IMR-90 (cell line): ENCODE data around the gene RGS16. TPM values are rescaled to one million over a fixed set of nuclear protein-coding genes. Genes with fewer than 3 reads are reported as not detected.

Experiments
- ATAC-seq: fragments of 200-7000 bp; cut with Tn5 transposase; 2 replicates; pipeline ENCODE4 v1.9.1; 2020; ENCODE audit warnings: low read depth, mild to moderate bottlenecking, moderate library complexity
- BruUV-seq: library from RNA; stranded (reverse); fragments of 400-500 nt; replicated peaks from 2 replicates; lab custom pipeline; 2021; lab: Mats Ljungman, UMichigan
- CTCF ChIA-PET: fragments of 300-600 bp; formaldehyde crosslinking; extraction: SDS; loops from one replicate; lab custom pipeline; 2021; ENCODE audit warnings: antibody characterized with exemption; lab: Yijun Ruan, JAX
- POLR2A ChIA-PET: fragments of 300-600 bp; sonication (Branson Sonifier 250); formaldehyde crosslinking; loops from one replicate; lab custom pipeline; 2022; ENCODE audit warnings: antibody characterized with exemption; ENCODE audit not compliant: unreplicated experiment; lab: Charles Lee
- DNase-seq: peaks from one replicate; pipeline ENCODE4 v3.0.0; 2013
- H2AFZ ChIP-seq: replicated peaks from 2 replicates; pipeline ENCODE3; 2013; ENCODE audit warnings: low read length, mild to moderate bottlenecking; ENCODE audit not compliant: poor library complexity
- H2AK5ac ChIP-seq: 2 replicates; pipeline ENCODE4 v1.6.1; 2013; ENCODE audit warnings: low read depth, low read length, inconsistent platforms
- H2AK9ac ChIP-seq: replicated peaks from 2 replicates; pipeline ENCODE3; 2013; ENCODE audit warnings: mild to moderate bottlenecking, low read depth, low read length, moderate library complexity; ENCODE audit not compliant: poor library complexity
- H2BK120ac ChIP-seq: 2 replicates; pipeline ENCODE4 v1.6.1; 2013; ENCODE audit warnings: low read depth, low read length, inconsistent platforms
- H2BK15ac ChIP-seq: 3 replicates; pipeline ENCODE4 v1.6.1; 2013; ENCODE audit warnings: low read depth, low read length, inconsistent platforms
- H2BK20ac ChIP-seq: 2 replicates; pipeline ENCODE4 v1.6.1; 2013; ENCODE audit warnings: low read depth, mild to moderate bottlenecking, inconsistent platforms, low read length, moderate library complexity
- H2BK5ac ChIP-seq: 2 replicates; pipeline ENCODE4 v1.6.1; 2013; ENCODE audit warnings: mild to moderate bottlenecking, low read depth, low read length, inconsistent platforms; ENCODE audit not compliant: poor library complexity, severe bottlenecking
- H3K14ac ChIP-seq: replicated peaks from 2 replicates; pipeline ENCODE4 v1.6.1; 2013; ENCODE audit warnings: low read depth, low read length, inconsistent platforms
- H3K18ac ChIP-seq: 2 replicates; pipeline ENCODE4 v1.6.1; 2013; ENCODE audit warnings: low read depth, low read length, control low read depth
- H3K23ac ChIP-seq: 2 replicates; pipeline ENCODE4 v1.6.1; 2013; ENCODE audit warnings: low read depth, low read length, inconsistent platforms
- H3K27ac ChIP-seq: 2 replicates; pipeline ENCODE4 v1.5.1; 2013; ENCODE audit warnings: mild to moderate bottlenecking, control low read depth, low read length; ENCODE audit not compliant: insufficient read depth
- H3K27me3 ChIP-seq: 2 replicates; pipeline ENCODE4 v1.6.1; 2013; ENCODE audit warnings: low read length; ENCODE audit not compliant: control insufficient read depth, insufficient read depth
- H3K36me3 ChIP-seq: 2 replicates; pipeline ENCODE4 v1.6.1; 2013; ENCODE audit warnings: low read length, mixed read lengths; ENCODE audit not compliant: control insufficient read depth, insufficient read depth
- H3K4ac ChIP-seq: 2 replicates; pipeline ENCODE4 v1.6.1; 2013; ENCODE audit warnings: low read depth, low read length, inconsistent platforms
- H3K4me1 ChIP-seq: 2 replicates; pipeline ENCODE4 v1.6.1; 2013; ENCODE audit warnings: low read length, mixed read lengths; ENCODE audit not compliant: control insufficient read depth, insufficient read depth
- H3K4me2 ChIP-seq: 2 replicates; pipeline ENCODE4 v1.6.1; 2013; ENCODE audit warnings: low read depth, mild to moderate bottlenecking, control low read depth, low read length, moderate library complexity
- H3K4me3 ChIP-seq: 2 replicates; pipeline ENCODE4 v1.5.1; 2013; ENCODE audit warnings: low read depth, mild to moderate bottlenecking, control low read depth, low read length, moderate library complexity; ENCODE audit not compliant: insufficient read depth
- H3K56ac ChIP-seq: 2 replicates; pipeline ENCODE4 v1.6.1; 2013; ENCODE audit warnings: low read length, inconsistent platforms; ENCODE audit not compliant: insufficient read depth; ENCODE audit errors: extremely low read depth
- H3K79me1 ChIP-seq, 2 experiments: 2 replicates each; pipeline ENCODE4 v1.6.1; 2013; ENCODE audit warnings: low read length in 2 of 2, inconsistent platforms in 1 of 2, low read depth in 1 of 2
- H3K9ac ChIP-seq: 2 replicates; pipeline ENCODE4 v1.6.1; 2013; ENCODE audit warnings: low read depth, low read length, control low read depth
- H3K9me1 ChIP-seq: 2 replicates; pipeline ENCODE4 v1.6.1; 2013; ENCODE audit warnings: low read length, inconsistent platforms; ENCODE audit not compliant: insufficient read depth
- H3K9me3 ChIP-seq: 2 replicates; pipeline ENCODE4 v1.6.1; 2013; ENCODE audit warnings: low read length; ENCODE audit not compliant: control insufficient read depth, insufficient read depth
- H4K20me1 ChIP-seq: 2 replicates; pipeline ENCODE4 v1.6.1; 2013; ENCODE audit warnings: low read length, inconsistent platforms; ENCODE audit not compliant: insufficient read depth
- H4K5ac ChIP-seq: 2 replicates; pipeline ENCODE4 v1.6.1; 2013; ENCODE audit warnings: mild to moderate bottlenecking, low read depth, low read length, control low read depth
- H4K8ac ChIP-seq, 2 experiments: 2 replicates each; pipeline ENCODE4 v1.6.1; 2013; ENCODE audit warnings: low read depth in 2 of 2, low read length in 2 of 2, control low read depth in 1 of 2, inconsistent platforms in 1 of 2
- H4K91ac ChIP-seq: 2 replicates; pipeline ENCODE4 v1.6.1; 2013; ENCODE audit warnings: low read depth, low read length, inconsistent platforms; ENCODE audit not compliant: insufficient read depth
- BHLHE40 ChIP-seq: fragments of 150-350 bp; IDR thresholded peaks from 2 replicates; pipeline ENCODE4 v1.6.1; 2016; ENCODE audit warnings: mild to moderate bottlenecking, low read depth, low read length
- CEBPB ChIP-seq: IDR thresholded peaks from 2 replicates; pipeline ENCODE4 v1.6.1; 2012; ENCODE audit warnings: low read depth, low read length, improper control_type of control experiment
- CHD1 ChIP-seq: IDR thresholded peaks from 2 replicates; pipeline ENCODE4 v1.6.1; 2012; ENCODE audit warnings: low read depth, low read length, improper control_type of control experiment
- FOS ChIP-seq: fragments of 150-350 bp; IDR thresholded peaks from 2 replicates; pipeline ENCODE4 v1.6.1; 2016; ENCODE audit warnings: low read depth, low read length
- MAFK ChIP-seq: IDR thresholded peaks from 2 replicates; pipeline ENCODE4 v1.6.1; 2012; ENCODE audit warnings: low read depth, low read length, improper control_type of control experiment
- MAZ ChIP-seq: IDR thresholded peaks from 2 replicates; pipeline ENCODE4 v1.6.1; 2012; ENCODE audit warnings: low read depth, mild to moderate bottlenecking, low read length, improper control_type of control experiment, moderate library complexity, borderline replicate concordance
- MXI1 ChIP-seq: IDR thresholded peaks from 2 replicates; pipeline ENCODE4 v1.6.1; 2012; ENCODE audit warnings: low read depth, mild to moderate bottlenecking, low read length, moderate library complexity, borderline replicate concordance
- NFE2L2 ChIP-seq: fragments of 150-350 bp; IDR thresholded peaks from 2 replicates; pipeline ENCODE4 v1.6.1; 2016; ENCODE audit warnings: low read depth, mild to moderate bottlenecking, low read length
- POLR2A ChIP-seq: IDR thresholded peaks from 2 replicates; pipeline ENCODE4 v1.6.1; 2012; ENCODE audit warnings: mild to moderate bottlenecking, low read depth, low read length
- RAD21 ChIP-seq: IDR thresholded peaks from 2 replicates; pipeline ENCODE4 v1.6.1; 2012; ENCODE audit warnings: low read length, improper control_type of control experiment
- RCOR1 ChIP-seq: IDR thresholded peaks from 2 replicates; pipeline ENCODE4 v1.6.1; 2012; ENCODE audit warnings: mild to moderate bottlenecking, low read length, improper control_type of control experiment; ENCODE audit not compliant: insufficient replicate concordance
- RFX5 ChIP-seq: IDR thresholded peaks from 2 replicates; pipeline ENCODE4 v1.8.0; 2012; ENCODE audit warnings: low read depth, mild to moderate bottlenecking, low read length, moderate library complexity
- SMC3 ChIP-seq: fragments of 150-350 bp; IDR thresholded peaks from 2 replicates; pipeline ENCODE4 v1.6.1; 2016; ENCODE audit warnings: low read depth, mild to moderate bottlenecking, antibody characterized with exemption, low read length, moderate library complexity
- USF2 ChIP-seq: fragments of 150-350 bp; IDR thresholded peaks from 2 replicates; pipeline ENCODE4 v1.6.1; 2017; ENCODE audit warnings: mild to moderate bottlenecking, antibody characterized with exemption, low read length, low read depth
- WGBS, 2 experiments: methylation state at CpG; one replicate each; pipeline versions ENCODE4 v1.1.5 to v1.1.7; 2013; ENCODE audit warnings: missing lambda C conversion rate in 2 of 2; ENCODE audit not compliant: insufficient read length in 1 of 2; ENCODE audit errors: extremely low coverage in 2 of 2; 5-methylcytosine and 5-hydroxymethylcytosine counted together
- dilution Hi-C: fragments of 300-500 bp; cut with HindIII; formaldehyde crosslinking; loops from one replicate; pipeline ENCODE4 v1.14.3; 2018; ENCODE audit warnings: low sequenced_read_pairs; ENCODE audit not compliant: unreplicated experiment
- in situ Hi-C: fragments of 300-500 bp; cut with MboI; formaldehyde crosslinking; loops from 3 replicates; pipeline ENCODE4 v1.14.3; 2019; ENCODE audit warnings: low sequenced_read_pairs, inconsistent platforms, mixed read lengths
- intact Hi-C: fragments of 100-400 bp; cut with micrococcal nuclease; formaldehyde crosslinking; loops from 2 replicates; pipeline ENCODE4 v1.10.0; 2022
- polyA plus RNA-seq, 3 experiments: library from polyadenylated mRNA; depleted of rRNA; stranded (reverse); fragments of >200 nt; gene quantifications; 2 replicates each; pipeline ENCODE4 v1.2.3, GENCODE V29; 2012; ENCODE audit warnings: low replicate concordance in 1 of 3
- total RNA-seq: library from RNA; depleted of rRNA; stranded (reverse); fragments of >200 nt; gene quantifications from 2 replicates; pipeline ENCODE4 v1.2.3, GENCODE V29; 2012
- TF ChIP-seq, protein P1 (sequence below): fragments of 150-350 bp; IDR thresholded peaks from 2 replicates; pipeline ENCODE4 v1.6.1; 2016; ENCODE audit warnings: low read depth, mild to moderate bottlenecking, low read length, moderate library complexity, borderline replicate concordance
- TF ChIP-seq, protein P2 (sequence below): conservative IDR thresholded peaks from 2 replicates; pipeline ENCODE4 v1.5.1; 2012; ENCODE audit warnings: mild to moderate bottlenecking, low read depth, low read length, improper control_type of control experiment

RGS16 gene
- total and polyA plus RNA-seq, 2 of the 4 experiments (the other 2 are of a cell fraction): 0.15 to 0.18 TPM

- Histone ChIP-seq H4K8ac (no peak overlapping the region), H2AK5ac (no peak overlapping the region), H3K9me3 (no peaks in the 10 kb centered on the region), H3K27ac (no peak overlapping the region), H2AK9ac (no peak overlapping the region), H2BK5ac (no peak overlapping the region), H4K5ac (no peak overlapping the region), H3K4ac (no peak overlapping the region), H3K36me3 (no peaks in the 10 kb centered on the region), H2BK20ac (no peak overlapping the region), H3K56ac (no peak overlapping the region), H4K91ac (no peak overlapping the region), H2AFZ (no peak overlapping the region), H2BK120ac (no peak overlapping the region), H3K4me3 (no peak overlapping the region), H2BK15ac (no peak overlapping the region), H3K14ac (no peak overlapping the region), H3K9me1 (no peaks in the 10 kb centered on the region), H3K79me1 (no peaks in the 10 kb centered on the region), H3K23ac (no peak overlapping the region), H3K9ac (no peak overlapping the region), H3K4me2 (no peak overlapping the region), H3K4me1 (peaks cover 2% of the 10 kb centered on the region; the same call in 1 of the 2 replicates), H3K27me3 (peaks cover 20% of the 10 kb centered on the region), H3K18ac (no peak overlapping the region), H4K20me1 (no peaks in the 10 kb centered on the region)
- ATAC-seq: no peak
- intact Hi-C loops (loop anchor here (5.0 kb wide), 1 partner anchor 237 kb away; the partner anchor contains the start of gene DHX9), dilution Hi-C loops (no loop called here), in situ Hi-C loops (no loop called here)
- CTCF ChIA-PET: interaction anchor here (0.5 to 9.2 kb wide), 3 partner anchors 16 to 188 kb away, joined by 3 to 129 read pairs (median 3); no protein-coding TSS in a partner anchor
- no TSS peak for BruUV-seq
- no peak for DNase-seq
- TF ChIP-seq SMC3: no peak
- TF ChIP-seq BHLHE40: no peak
- TF ChIP-seq RAD21: no peak
- no peak for TF ChIP-seq MXI1
- no peak for TF ChIP-seq MAZ
- TF ChIP-seq, protein P1, sequence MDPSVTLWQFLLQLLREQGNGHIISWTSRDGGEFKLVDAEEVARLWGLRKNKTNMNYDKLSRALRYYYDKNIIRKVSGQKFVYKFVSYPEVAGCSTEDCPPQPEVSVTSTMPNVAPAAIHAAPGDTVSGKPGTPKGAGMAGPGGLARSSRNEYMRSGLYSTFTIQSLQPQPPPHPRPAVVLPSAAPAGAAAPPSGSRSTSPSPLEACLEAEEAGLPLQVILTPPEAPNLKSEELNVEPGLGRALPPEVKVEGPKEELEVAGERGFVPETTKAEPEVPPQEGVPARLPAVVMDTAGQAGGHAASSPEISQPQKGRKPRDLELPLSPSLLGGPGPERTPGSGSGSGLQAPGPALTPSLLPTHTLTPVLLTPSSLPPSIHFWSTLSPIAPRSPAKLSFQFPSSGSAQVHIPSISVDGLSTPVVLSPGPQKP: no peak
- no peak for TF ChIP-seq POLR2A
- no peak for TF ChIP-seq NFE2L2
- TF ChIP-seq MAFK: no peak
- no peak for TF ChIP-seq RCOR1
- no peak for TF ChIP-seq FOS
- no peak for TF ChIP-seq USF2
- TF ChIP-seq, protein P2, sequence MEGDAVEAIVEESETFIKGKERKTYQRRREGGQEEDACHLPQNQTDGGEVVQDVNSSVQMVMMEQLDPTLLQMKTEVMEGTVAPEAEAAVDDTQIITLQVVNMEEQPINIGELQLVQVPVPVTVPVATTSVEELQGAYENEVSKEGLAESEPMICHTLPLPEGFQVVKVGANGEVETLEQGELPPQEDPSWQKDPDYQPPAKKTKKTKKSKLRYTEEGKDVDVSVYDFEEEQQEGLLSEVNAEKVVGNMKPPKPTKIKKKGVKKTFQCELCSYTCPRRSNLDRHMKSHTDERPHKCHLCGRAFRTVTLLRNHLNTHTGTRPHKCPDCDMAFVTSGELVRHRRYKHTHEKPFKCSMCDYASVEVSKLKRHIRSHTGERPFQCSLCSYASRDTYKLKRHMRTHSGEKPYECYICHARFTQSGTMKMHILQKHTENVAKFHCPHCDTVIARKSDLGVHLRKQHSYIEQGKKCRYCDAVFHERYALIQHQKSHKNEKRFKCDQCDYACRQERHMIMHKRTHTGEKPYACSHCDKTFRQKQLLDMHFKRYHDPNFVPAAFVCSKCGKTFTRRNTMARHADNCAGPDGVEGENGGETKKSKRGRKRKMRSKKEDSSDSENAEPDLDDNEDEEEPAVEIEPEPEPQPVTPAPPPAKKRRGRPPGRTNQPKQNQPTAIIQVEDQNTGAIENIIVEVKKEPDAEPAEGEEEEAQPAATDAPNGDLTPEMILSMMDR: no peak
- TF ChIP-seq CEBPB: no peak
- TF ChIP-seq CHD1: no peak
- no peak for TF ChIP-seq RFX5
- POLR2A ChIA-PET: no interaction called here
- 74% methylated on average over 6 of the region's 17 CpGs; no CpG with 5 or more reads in 1 of the 2 experiments for WGBS, 2 experiments
Observed at GRCh38 chr1:182600036-182600713, 4.0 kb downstream of the RGS16 start.
